ENCODE measurements around the gene ABCG5.

DNA sequence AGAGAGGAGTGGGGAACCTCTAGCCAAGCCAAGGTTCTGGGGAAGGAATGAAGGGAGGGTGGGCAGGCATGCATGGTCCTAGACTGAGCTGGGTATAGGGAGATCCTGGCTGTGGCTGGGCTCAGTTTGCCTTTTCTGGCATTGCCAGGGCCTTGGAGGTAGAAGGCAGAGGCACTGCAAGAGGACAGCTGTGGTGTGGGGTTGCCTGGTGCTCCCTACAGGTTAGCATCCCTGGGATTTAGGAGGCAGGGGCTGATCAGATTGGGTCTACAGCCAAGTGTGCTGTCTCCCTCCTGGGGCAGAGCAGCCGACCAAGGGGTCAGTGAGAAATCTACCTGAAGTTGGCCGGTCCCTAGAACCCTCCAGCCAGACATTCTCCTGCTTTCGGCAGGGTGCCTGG, 16.0 kb upstream of the ABCG5 start:
- TF ChIP-seq BHLHE40 (IDR thresholded peaks at IDR 0.05; ENCODE audit: borderline replicate concordance) (no peak), L3MBTL2 (conservative IDR thresholded peaks at IDR 0.05) (no peak), NFRKB (IDR thresholded peaks at IDR 0.05) (no peak), SP1 (IDR thresholded peaks at IDR 0.05) (no peak)
